WTC11 (cell line): Measurements from ENCODE around the gene KLHDC9.

ENCODE experiments used
- ARID4B ChIP-seq: sonication (generic); formaldehyde crosslinking; IDR thresholded peaks from 2 replicates; pipeline ENCODE4 v1.8.0; 2023; ENCODE audit warnings: missing genetic modification reagents, mild to moderate bottlenecking, borderline replicate concordance
- IRF2 ChIP-seq: sonication (generic); formaldehyde crosslinking; IDR thresholded peaks from 2 replicates; pipeline ENCODE4 v1.8.0; 2022; ENCODE audit warnings: low read depth, missing genetic modification reagents, borderline replicate concordance
- MAX ChIP-seq: sonication (generic); formaldehyde crosslinking; IDR thresholded peaks from 2 replicates; pipeline ENCODE4 v1.8.0; 2022; ENCODE audit warnings: mild to moderate bottlenecking, missing genetic modification reagents
- SP1 ChIP-seq: sonication (generic); formaldehyde crosslinking; conservative IDR thresholded peaks from 2 replicates; pipeline ENCODE4 v1.8.1; 2022; ENCODE audit warnings: missing genetic modification reagents
- ZNF138 ChIP-seq: sonication (generic); formaldehyde crosslinking; conservative IDR thresholded peaks from 2 replicates; pipeline ENCODE4 v1.8.1; 2022; ENCODE audit warnings: mild to moderate bottlenecking, moderate library complexity, missing genetic modification reagents

- TF ChIP-seq MAX (CRISPR knock-in tag) (no peak), SP1 (CRISPR knock-in tag) (no peak), ZNF138 (CRISPR knock-in tag) (no peak), IRF2 (CRISPR knock-in tag) (no peak), ARID4B (CRISPR knock-in tag) (no peak)
Observed at GRCh38 chr1:161089938-161090337, 8.2 kb upstream of the KLHDC9 start.
